ENCODE measurements around the gene GDAP2. TPM values are rescaled to one million over a fixed set of nuclear protein-coding genes. Genes with fewer than 3 reads are reported as not detected.

Gene GDAP2
- total RNA-seq, 1 donor from 2014 or later: 32.4 TPM

GRCh38 chr1:117814856-117815797, 114.3 kb downstream of the GDAP2 start:
- no peaks in the 10 kb centered on the region for H3K27me3 ChIP-seq
- H3K36me3 ChIP-seq: no peaks in the 10 kb centered on the region
- H3K9me3 ChIP-seq: no peaks in the 10 kb centered on the region
- intact Hi-C loops (cut with DNase I): no loop called here
- no peak for TF ChIP-seq CTCF (IDR thresholded peaks at IDR 0.05)
- ATAC-seq: no peak
- H3K4me1 ChIP-seq: no peaks in the 10 kb centered on the region
- H3K4me3 ChIP-seq: no peak overlapping the region
- no peak for DNase-seq
- H3K27ac ChIP-seq: no peak overlapping the region

Other genes starting within 250 kb of the GDAP2 start
- 16.8 TPM for gene WDR3, start 118 bp upstream of the GDAP2 start, total RNA-seq

All from upper lobe of right lung (tissue), 1 donor.